GM03348 (cell line): ENCODE results near the gene CRACDL.
"Not testable (repeated sequence)": the region's sequence is repeated elsewhere in the genome, so short reads cannot be mapped to it uniquely, and the experiment has no call there.

ENCODE experiments used
- DNase-seq: peaks from one replicate; pipeline ENCODE4 v3.0.0; 2012; ENCODE audit warnings: low spot score

Gene CRACDL

GRCh38 chr2:98903767-98904485, 32.1 kb downstream of the CRACDL start:
- no peak for DNase-seq

GRCh38 chr2:98903064-98903355, 33.0 kb downstream of the CRACDL start:
- no peak for DNase-seq

GRCh38 chr2:98902209-98903063, 33.6 kb downstream of the CRACDL start:
- DNase-seq = no peak

- no peak for DNase-seq
Observed at GRCh38 chr2:98901702-98902101, 34.3 kb downstream of the CRACDL start.

GRCh38 chr2:98901291-98901690, 34.7 kb downstream of the CRACDL start:
- DNase-seq = no peak

GRCh38 chr2:98900721-98901120, 35.3 kb downstream of the CRACDL start:
- no peak for DNase-seq

GRCh38 chr2:98899703-98900078, 36.3 kb downstream of the CRACDL start:
- not testable (repeated sequence) for DNase-seq

GRCh38 chr2:98899041-98899702, 36.9 kb downstream of the CRACDL start:
- DNase-seq = no peak

- no peak for DNase-seq
Observed at GRCh38 chr2:98898423-98898841, 37.6 kb downstream of the CRACDL start.

GRCh38 chr2:98897746-98898145, 38.3 kb downstream of the CRACDL start:
- no peak for DNase-seq

GRCh38 chr2:98896944-98897343, 39.1 kb downstream of the CRACDL start:
- no peak for DNase-seq

GRCh38 chr2:98896416-98896815, 39.6 kb downstream of the CRACDL start:
- DNase-seq = no peak

- no peak for DNase-seq
Observed at GRCh38 chr2:98895901-98896300, 40.1 kb downstream of the CRACDL start.

GRCh38 chr2:98895221-98895620, 40.8 kb downstream of the CRACDL start:
- DNase-seq = no peak

- no peak for DNase-seq
Observed at GRCh38 chr2:98894331-98895000, 41.6 kb downstream of the CRACDL start.

GRCh38 chr2:98893911-98894321, 42.1 kb downstream of the CRACDL start:
- no peak for DNase-seq

- no peak for DNase-seq
Observed at GRCh38 chr2:98892871-98893270, 43.2 kb downstream of the CRACDL start.

- DNase-seq = no peak
Observed at GRCh38 chr2:98891591-98891990, 44.4 kb downstream of the CRACDL start.

- DNase-seq = no peak
Observed at GRCh38 chr2:98886066-98886554, 49.9 kb downstream of the CRACDL start.

- DNase-seq = no peak
Observed at GRCh38 chr2:98884658-98885057, 51.4 kb downstream of the CRACDL start.

- DNase-seq = no peak
Observed at GRCh38 chr2:98883780-98884211, 52.2 kb downstream of the CRACDL start.
